IPS DF 6.9 (cell line): ENCODE data around the gene LCN2.

Experiments used
- DNase-seq: peaks from one replicate; pipeline ENCODE4 v3.0.0-alpha.2; 2013; ENCODE audit warnings: low read depth, low spot score
- H3K27ac ChIP-seq: one replicate; pipeline ENCODE4 v1.5.1; 2013; ENCODE audit warnings: low read length, control low read depth
- H3K27me3 ChIP-seq: 2 replicates; pipeline ENCODE4 v1.6.1; 2013; ENCODE audit warnings: mild to moderate bottlenecking, low read length; ENCODE audit not compliant: control insufficient read depth, insufficient read depth
- H3K36me3 ChIP-seq: 2 replicates; pipeline ENCODE4 v1.6.1; 2013; ENCODE audit warnings: low read length; ENCODE audit not compliant: control insufficient read depth, insufficient read depth
- H3K4me1 ChIP-seq: 2 replicates; pipeline ENCODE4 v1.6.1; 2013; ENCODE audit warnings: low read length; ENCODE audit not compliant: control insufficient read depth, insufficient read depth
- H3K4me3 ChIP-seq: 2 replicates; pipeline ENCODE4 v1.5.1; 2013; ENCODE audit warnings: mild to moderate bottlenecking, low read length
- H3K9me3 ChIP-seq: 2 replicates; pipeline ENCODE4 v1.6.1; 2013; ENCODE audit warnings: low read length, inconsistent platforms; ENCODE audit not compliant: control insufficient read depth, insufficient read depth
- WGBS: extraction: QIAGEN DNeasy Blood & Tissue Kit; methylation state at CpG from one replicate; pipeline ENCODE4 v1.1.7; 2013; ENCODE audit warnings: mixed read lengths, missing lambda C conversion rate; ENCODE audit not compliant: insufficient read length, insufficient coverage; 5-methylcytosine and 5-hydroxymethylcytosine counted together

LCN2 gene

DNA sequence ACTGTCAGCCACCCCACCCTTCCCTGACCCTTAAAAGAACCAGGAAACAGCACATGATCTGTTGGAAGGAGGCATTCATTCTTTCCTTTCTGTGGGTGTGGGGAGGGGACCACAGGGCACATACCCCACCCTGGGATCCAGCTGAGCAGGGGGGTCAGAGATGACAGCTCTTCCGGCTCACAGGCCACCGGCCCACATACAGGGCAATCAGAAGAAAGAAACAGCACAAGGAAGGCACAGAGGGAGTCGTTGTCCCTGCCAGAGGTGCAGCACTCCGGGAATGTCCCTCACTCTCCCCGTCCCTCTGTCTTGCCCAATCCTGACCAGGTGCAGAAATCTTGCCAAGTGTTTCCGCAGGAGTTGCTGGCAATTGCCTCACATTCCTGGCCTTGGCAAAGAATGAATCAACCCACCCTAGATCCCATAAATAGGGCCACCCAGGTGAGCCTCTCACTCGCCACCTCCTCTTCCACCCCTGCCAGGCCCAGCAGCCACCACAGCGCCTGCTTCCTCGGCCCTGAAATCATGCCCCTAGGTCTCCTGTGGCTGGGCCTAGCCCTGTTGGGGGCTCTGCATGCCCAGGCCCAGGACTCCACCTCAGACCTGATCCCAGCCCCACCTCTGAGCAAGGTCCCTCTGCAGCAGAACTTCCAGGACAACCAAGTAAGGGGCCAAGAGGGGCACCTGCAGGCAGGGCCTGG lies at the start of gene LCN2:
LCN2 (plus strand) TSS at position 453 of the 701 bp plus-strand sequence; CDS start at position 526, 73 bp downstream.
- WGBS = no CpG with 5 or more reads among the region's 9 CpGs
- DNase-seq = no peak
- Histone ChIP-seq H3K27ac (no peak within 1 kb of the TSS), H3K36me3 (no peaks in the 10 kb centered on the region), H3K4me1 (peaks cover 3% of the 10 kb centered on the region; the same call in 1 of the 2 replicates), H3K9me3 (no peaks in the 10 kb centered on the region), H3K27me3 (no peaks in the 10 kb centered on the region), H3K4me3 (no peak within 1 kb of the TSS)

DNA sequence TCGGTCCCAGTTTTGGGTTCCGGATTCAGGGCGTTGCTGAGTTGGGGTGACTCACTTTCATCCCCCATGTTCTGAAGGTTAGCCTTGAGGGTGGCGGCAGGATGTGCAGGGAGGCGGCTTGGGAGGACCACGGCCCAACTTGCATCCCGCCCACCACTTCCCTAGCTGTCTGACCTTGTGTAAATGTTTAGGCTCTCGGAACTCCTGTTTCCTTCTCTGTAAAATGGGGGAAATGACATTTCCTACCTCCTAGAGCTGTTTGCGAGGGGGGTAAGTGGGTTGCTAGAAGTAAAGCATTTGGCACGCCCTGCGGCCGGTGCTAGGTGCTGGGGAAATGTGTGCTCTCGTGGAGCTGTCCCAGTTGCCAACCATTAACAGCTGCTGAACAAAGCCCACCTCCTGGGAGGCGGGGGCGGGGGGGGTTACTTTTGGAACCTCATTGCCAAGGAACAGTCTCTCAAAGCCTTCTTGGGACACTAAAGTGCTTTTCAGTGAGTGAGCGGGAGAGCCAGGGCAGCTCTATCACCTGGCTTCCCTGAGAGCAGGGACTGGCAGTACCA lies 49.2 kb upstream of the LCN2 start:
- H3K27ac ChIP-seq = no peak overlapping the region
- H3K4me1 ChIP-seq = peaks cover 8% of the 10 kb centered on the region
- H3K9me3 ChIP-seq = no peaks in the 10 kb centered on the region
- H3K27me3 ChIP-seq = no peaks in the 10 kb centered on the region
- H3K4me3 ChIP-seq = no peak overlapping the region
- no CpG with 5 or more reads among the region's 16 CpGs for WGBS
- no peak for DNase-seq
- peaks cover 23% of the 10 kb centered on the region for H3K36me3 ChIP-seq

DNA sequence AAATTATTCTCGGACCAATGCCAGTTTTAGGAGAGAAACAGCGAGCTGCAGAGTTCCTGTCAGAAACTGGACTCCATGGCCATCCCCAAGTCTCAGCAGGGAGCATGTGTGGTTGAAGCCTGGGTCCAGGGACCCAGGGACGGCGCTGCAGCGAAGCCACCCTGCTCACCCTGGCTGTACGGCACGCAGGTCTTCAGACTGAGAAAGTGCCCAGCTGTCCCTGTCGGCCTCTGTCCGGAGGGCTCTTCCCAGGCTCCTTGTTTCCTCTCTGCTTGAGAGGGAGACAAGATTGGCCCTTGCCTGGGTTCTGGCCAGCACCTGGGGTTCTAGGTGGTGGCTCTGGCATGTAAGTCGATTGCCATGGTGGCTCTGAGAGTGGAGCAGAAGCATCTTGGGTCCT lies 48.7 kb upstream of the LCN2 start:
- DNase-seq = no peak
- Histone ChIP-seq H3K36me3 (peaks cover 26% of the 10 kb centered on the region), H3K27me3 (no peaks in the 10 kb centered on the region), H3K9me3 (no peaks in the 10 kb centered on the region), H3K4me1 (peaks cover 8% of the 10 kb centered on the region), H3K27ac (no peak overlapping the region), H3K4me3 (no peak overlapping the region)
- no CpG with 5 or more reads among the region's 10 CpGs for WGBS

DNA sequence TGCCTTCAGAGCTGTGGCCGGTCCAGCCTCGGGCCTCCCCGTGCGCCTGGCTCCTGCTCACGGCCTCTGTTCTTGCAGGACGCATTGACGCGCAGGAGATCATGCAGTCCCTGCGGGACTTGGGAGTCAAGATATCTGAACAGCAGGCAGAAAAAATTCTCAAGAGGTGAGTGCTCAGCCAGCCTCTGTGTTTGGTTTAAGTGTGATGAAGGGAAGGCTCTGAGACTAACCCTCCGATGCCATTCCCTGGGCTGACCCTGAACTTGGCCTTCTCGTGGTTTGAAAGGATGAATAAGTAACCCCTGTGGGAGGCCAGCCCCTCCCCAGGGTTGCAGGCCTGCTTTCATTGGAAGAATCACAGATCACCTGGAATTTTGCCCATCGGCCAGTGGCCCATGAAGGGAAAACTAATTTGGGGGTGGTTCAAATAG lies 48.0 kb upstream of the LCN2 start:
- Histone ChIP-seq H3K9me3 (no peaks in the 10 kb centered on the region), H3K4me3 (no peak overlapping the region), H3K27me3 (no peaks in the 10 kb centered on the region), H3K4me1 (peaks cover 8% of the 10 kb centered on the region), H3K27ac (no peak overlapping the region), H3K36me3 (peaks cover 32% of the 10 kb centered on the region)
- DNase-seq = no peak
- WGBS = no CpG with 5 or more reads among the region's 12 CpGs

DNA sequence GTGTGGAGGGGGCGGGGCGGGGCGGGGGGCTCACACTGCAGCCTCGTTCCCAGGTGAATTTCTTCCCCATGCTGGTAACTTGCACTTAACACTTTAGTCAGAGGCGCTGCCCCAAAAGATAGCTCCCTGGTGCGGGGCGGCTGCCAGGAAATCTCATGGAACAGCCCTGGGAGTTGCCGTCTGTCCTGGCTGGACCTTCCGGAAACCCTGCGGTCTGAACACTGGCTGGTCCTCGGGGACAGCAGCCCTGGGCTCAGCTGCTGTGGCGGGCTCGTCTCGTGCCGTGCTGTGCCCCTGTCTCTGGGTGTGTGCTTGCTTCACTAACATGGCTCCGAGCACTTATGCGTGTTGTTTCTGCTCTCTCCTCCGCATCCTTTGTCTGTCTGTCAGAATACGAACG lies 47.6 kb upstream of the LCN2 start:
- DNase-seq = no peak
- Histone ChIP-seq H3K27ac (no peak overlapping the region), H3K27me3 (no peaks in the 10 kb centered on the region), H3K9me3 (no peaks in the 10 kb centered on the region), H3K36me3 (peaks cover 36% of the 10 kb centered on the region), H3K4me1 (peaks cover 8% of the 10 kb centered on the region), H3K4me3 (no peak overlapping the region)
- WGBS = no CpG with 5 or more reads among the region's 20 CpGs

DNA sequence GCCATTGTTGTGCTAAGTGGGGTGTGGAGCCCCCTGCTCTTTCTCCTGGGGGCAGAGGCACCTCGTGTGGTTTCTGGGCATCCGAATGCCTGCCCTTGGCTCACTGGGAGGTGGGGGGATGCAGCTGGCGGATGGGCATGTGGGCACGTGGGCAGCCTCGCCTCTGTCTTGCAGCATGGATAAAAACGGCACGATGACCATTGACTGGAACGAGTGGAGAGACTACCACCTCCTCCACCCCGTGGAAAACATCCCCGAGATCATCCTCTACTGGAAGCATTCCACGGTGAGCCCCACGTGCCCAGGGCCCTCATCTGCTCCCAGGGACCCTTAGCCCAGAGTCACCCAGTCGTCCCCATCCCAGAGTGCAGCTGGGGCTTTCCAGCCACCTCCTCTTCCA lies 47.1 kb upstream of the LCN2 start:
- H3K4me3 ChIP-seq = no peak overlapping the region
- peaks cover 41% of the 10 kb centered on the region for H3K36me3 ChIP-seq
- WGBS = no CpG with 5 or more reads among the region's 13 CpGs
- DNase-seq = no peak
- H3K27me3 ChIP-seq = no peaks in the 10 kb centered on the region
- no peaks in the 10 kb centered on the region for H3K9me3 ChIP-seq
- peaks cover 8% of the 10 kb centered on the region for H3K4me1 ChIP-seq
- H3K27ac ChIP-seq = no peak overlapping the region

DNA sequence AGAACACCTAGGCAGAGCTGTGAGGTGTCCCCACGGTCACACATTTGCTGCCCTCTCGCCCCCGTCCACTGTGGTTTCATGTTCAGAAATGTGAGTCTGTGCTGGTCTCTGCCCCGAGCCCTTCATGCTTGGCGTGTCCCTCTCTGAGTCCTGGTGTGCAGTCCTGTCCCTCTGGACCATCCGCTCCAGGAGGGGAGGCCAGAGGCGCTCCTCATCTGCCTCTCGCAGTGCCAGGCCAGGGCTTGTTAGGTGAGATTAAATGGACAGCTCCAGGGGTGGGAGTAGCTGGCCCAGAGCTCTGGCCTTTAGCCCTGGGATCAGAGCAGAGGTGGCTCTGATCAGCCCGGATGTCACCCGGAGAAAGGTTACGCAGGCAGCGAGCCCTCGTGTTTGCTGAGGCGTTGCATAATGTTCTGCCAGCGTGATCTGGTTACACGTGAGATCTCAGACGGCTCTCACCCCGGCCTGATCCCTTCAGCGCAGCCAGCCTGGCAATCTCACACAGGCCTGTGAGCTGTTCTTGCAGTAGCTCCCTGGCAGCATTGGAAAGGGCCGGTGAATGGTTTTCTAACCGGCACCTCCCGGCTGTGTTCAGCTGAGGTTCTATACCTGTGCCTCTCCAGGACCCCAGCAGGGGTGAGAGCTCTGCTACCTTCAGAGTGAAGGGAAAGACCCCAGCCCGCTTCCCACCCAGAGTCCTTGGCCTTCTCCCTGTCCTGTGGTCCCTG lies 46.2 kb upstream of the LCN2 start:
- Histone ChIP-seq H3K9me3 (no peaks in the 10 kb centered on the region), H3K4me1 (peaks cover 4% of the 10 kb centered on the region), H3K27ac (no peak overlapping the region), H3K4me3 (no peak overlapping the region), H3K36me3 (peaks cover 50% of the 10 kb centered on the region), H3K27me3 (no peaks in the 10 kb centered on the region)
- no peak for DNase-seq
- WGBS = no CpG with 5 or more reads among the region's 23 CpGs

DNA sequence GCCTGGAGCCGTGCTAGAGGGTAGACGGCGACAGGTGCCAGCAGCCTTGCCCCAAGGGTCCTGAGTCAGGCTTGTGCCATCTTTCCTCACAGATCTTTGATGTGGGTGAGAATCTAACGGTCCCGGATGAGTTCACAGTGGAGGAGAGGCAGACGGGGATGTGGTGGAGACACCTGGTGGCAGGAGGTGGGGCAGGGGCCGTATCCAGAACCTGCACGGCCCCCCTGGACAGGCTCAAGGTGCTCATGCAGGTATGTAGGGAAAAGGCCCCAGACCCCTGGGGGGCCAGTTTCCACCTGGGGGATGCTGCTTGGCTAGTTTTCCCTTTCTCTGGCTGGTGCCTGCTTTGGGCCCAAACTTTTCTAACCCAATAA lies 45.7 kb upstream of the LCN2 start:
- Histone ChIP-seq H3K4me3 (no peak overlapping the region), H3K36me3 (peaks cover 52% of the 10 kb centered on the region), H3K4me1 (peaks cover 4% of the 10 kb centered on the region), H3K27ac (no peak overlapping the region), H3K9me3 (no peaks in the 10 kb centered on the region), H3K27me3 (no peaks in the 10 kb centered on the region)
- no CpG with 5 or more reads among the region's 8 CpGs for WGBS
- DNase-seq = no peak

DNA sequence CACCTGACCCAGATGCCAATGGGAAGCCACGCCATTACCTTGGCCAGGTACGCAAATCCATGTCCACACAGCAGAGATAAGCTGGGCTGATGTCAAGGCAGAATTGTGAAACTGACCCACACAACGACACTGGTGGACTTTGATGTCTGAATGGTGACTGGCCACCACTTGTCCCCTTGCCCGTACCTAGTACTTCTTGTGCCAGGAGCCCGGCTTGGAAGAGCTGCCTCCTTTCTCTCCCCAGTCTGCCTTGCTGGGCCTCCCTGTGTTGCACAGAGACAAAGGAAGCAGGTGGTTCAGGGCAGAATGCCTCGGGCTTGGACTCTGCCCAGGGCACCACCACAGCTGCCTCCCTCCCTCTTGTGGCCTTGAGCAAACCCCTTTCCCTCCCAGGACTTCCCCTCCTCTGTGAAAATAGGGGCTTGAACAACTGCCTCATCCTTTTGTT lies 45.1 kb upstream of the LCN2 start:
- no peak overlapping the region for H3K4me3 ChIP-seq
- no CpG with 5 or more reads among the region's 6 CpGs for WGBS

DNA sequence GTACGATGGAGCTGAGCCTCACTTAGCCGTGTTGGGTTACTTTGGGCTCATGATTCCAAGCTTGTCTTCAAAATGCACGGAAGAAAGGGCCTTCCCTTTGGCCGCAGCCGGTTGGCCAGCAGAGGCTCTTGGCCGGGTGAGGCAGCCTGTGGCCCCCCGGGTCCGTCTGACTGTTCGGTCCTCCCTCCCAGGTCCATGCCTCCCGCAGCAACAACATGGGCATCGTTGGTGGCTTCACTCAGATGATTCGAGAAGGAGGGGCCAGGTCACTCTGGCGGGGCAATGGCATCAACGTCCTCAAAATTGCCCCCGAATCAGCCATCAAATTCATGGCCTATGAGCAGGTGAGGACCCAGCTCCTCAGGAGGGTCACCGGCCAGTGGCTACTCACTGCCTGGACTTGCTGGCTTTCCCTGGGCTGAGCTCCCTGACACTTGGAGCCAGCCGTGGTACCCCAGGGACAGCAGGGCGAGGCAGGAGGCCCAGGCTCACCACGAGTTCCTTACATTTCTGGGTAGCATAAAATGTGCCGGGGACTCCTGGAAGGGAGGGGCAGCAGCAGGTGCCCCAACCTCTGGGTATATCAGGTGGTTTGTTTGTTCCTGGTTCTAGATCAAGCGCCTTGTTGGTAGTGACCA lies 43.6 kb upstream of the LCN2 start:
- H3K36me3 ChIP-seq = peaks cover 52% of the 10 kb centered on the region
- no peak for DNase-seq
- H3K4me3 ChIP-seq = no peak overlapping the region
- H3K9me3 ChIP-seq = no peaks in the 10 kb centered on the region
- no peaks in the 10 kb centered on the region for H3K27me3 ChIP-seq
- H3K4me1 ChIP-seq = no peaks in the 10 kb centered on the region
- WGBS = no CpG with 5 or more reads among the region's 21 CpGs
- no peak overlapping the region for H3K27ac ChIP-seq

More for the DNA sequence above, 45.1 kb upstream of the LCN2 start:
- H3K27ac ChIP-seq = no peak overlapping the region
- no peaks in the 10 kb centered on the region for H3K9me3 ChIP-seq
- no peaks in the 10 kb centered on the region for H3K27me3 ChIP-seq
- H3K4me1 ChIP-seq = peaks cover 3% of the 10 kb centered on the region
- DNase-seq = no peak
- peaks cover 52% of the 10 kb centered on the region for H3K36me3 ChIP-seq
